IPS-15b (cell line): ENCODE measurements around the gene PAIP2.
"Not testable (repeated sequence)": the region's sequence is repeated elsewhere in the genome, so short reads cannot be mapped to it uniquely, and the experiment has no call there.

Source experiments
- H3K27me3 ChIP-seq: one replicate; pipeline ENCODE4 v1.6.1; 2013; ENCODE audit warnings: low read length; ENCODE audit not compliant: control insufficient read depth, insufficient read depth
- H3K36me3 ChIP-seq: one replicate; pipeline ENCODE4 v1.6.1; 2013; ENCODE audit warnings: low read length; ENCODE audit not compliant: control insufficient read depth, insufficient read depth
- H3K4me1 ChIP-seq: one replicate; pipeline ENCODE4 v1.6.1; 2013; ENCODE audit warnings: mild to moderate bottlenecking, low read length; ENCODE audit not compliant: control insufficient read depth, insufficient read depth
- H3K4me3 ChIP-seq: one replicate; pipeline ENCODE4 v1.5.1; 2013; ENCODE audit warnings: low read depth, low read length
- H3K9ac ChIP-seq: one replicate; pipeline ENCODE4 v1.6.1; 2013; ENCODE audit warnings: low read depth, mild to moderate bottlenecking, low read length
- H3K9me3 ChIP-seq: one replicate; pipeline ENCODE4 v1.6.1; 2013; ENCODE audit warnings: mild to moderate bottlenecking, low read length; ENCODE audit not compliant: control insufficient read depth, insufficient read depth

Gene PAIP2

GRCh38 chr5:139341187-139341688 is 416 bp upstream of the PAIP2 start:
- no peaks in the 10 kb centered on the region for H3K9me3 ChIP-seq
- H3K9ac ChIP-seq = no peak overlapping the region
- H3K4me1 ChIP-seq = peaks cover 7% of the 10 kb centered on the region

GRCh38 chr5:139342423-139342723 is 719 bp downstream of the PAIP2 start:
- peak overlapping the region; percentile 95 for H3K9ac ChIP-seq
- peaks cover 5% of the 10 kb centered on the region for H3K36me3 ChIP-seq
- H3K4me3 ChIP-seq = peak overlapping the region; percentile 95
- H3K27me3 ChIP-seq = no peaks in the 10 kb centered on the region
- no peaks in the 10 kb centered on the region for H3K9me3 ChIP-seq
- H3K4me1 ChIP-seq = peaks cover 7% of the 10 kb centered on the region

More at GRCh38 chr5:139341187-139341688, 416 bp upstream of the PAIP2 start:
- Histone ChIP-seq H3K36me3 (peaks cover 5% of the 10 kb centered on the region), H3K27me3 (no peaks in the 10 kb centered on the region), H3K4me3 (peak overlapping the region; percentile 64)

GRCh38 chr5:139343476-139343875 is 1.8 kb downstream of the PAIP2 start:
- Histone ChIP-seq H3K4me3 (peak overlapping the region; percentile 95), H3K4me1 (peaks cover 7% of the 10 kb centered on the region), H3K9me3 (no peaks in the 10 kb centered on the region), H3K36me3 (peaks cover 5% of the 10 kb centered on the region), H3K27me3 (no peaks in the 10 kb centered on the region), H3K9ac (peak overlapping the region; percentile 95)

- no peaks in the 10 kb centered on the region for H3K9me3 ChIP-seq
- peak overlapping the region; percentile 4 for H3K4me3 ChIP-seq
- no peaks in the 10 kb centered on the region for H3K27me3 ChIP-seq
- peaks cover 5% of the 10 kb centered on the region for H3K36me3 ChIP-seq
- H3K9ac ChIP-seq = no peak overlapping the region
- peaks cover 7% of the 10 kb centered on the region for H3K4me1 ChIP-seq
Measured at GRCh38 chr5:139344177-139344576, 2.5 kb downstream of the PAIP2 start.

- not testable (repeated sequence) for H3K9me3 ChIP-seq, H3K4me1 ChIP-seq, H3K9ac ChIP-seq, H3K27me3 ChIP-seq, H3K36me3 ChIP-seq, H3K4me3 ChIP-seq
Measured at GRCh38 chr5:139345442-139345841, 3.8 kb downstream of the PAIP2 start.

GRCh38 chr5:139347863-139348262 is 6.2 kb downstream of the PAIP2 start:
- not testable (repeated sequence) for H3K4me1 ChIP-seq, H3K4me3 ChIP-seq, H3K9ac ChIP-seq, H3K36me3 ChIP-seq, H3K9me3 ChIP-seq, H3K27me3 ChIP-seq

GRCh38 chr5:139354186-139354585 is 12.5 kb downstream of the PAIP2 start:
- Histone ChIP-seq H3K4me3 (no peak overlapping the region), H3K36me3 (no peaks in the 10 kb centered on the region)

GRCh38 chr5:139355900-139356299 is 14.2 kb downstream of the PAIP2 start:
- not testable (repeated sequence) for H3K27me3 ChIP-seq, H3K9ac ChIP-seq, H3K36me3 ChIP-seq, H3K9me3 ChIP-seq, H3K4me1 ChIP-seq, H3K4me3 ChIP-seq

More at GRCh38 chr5:139354186-139354585, 12.5 kb downstream of the PAIP2 start:
- Histone ChIP-seq H3K9me3 (no peaks in the 10 kb centered on the region), H3K9ac (no peak overlapping the region), H3K4me1 (no peaks in the 10 kb centered on the region), H3K27me3 (no peaks in the 10 kb centered on the region)

- H3K4me1 ChIP-seq = no peaks in the 10 kb centered on the region
- H3K4me3 ChIP-seq = no peak overlapping the region
- H3K9ac ChIP-seq = no peak overlapping the region
- no peaks in the 10 kb centered on the region for H3K27me3 ChIP-seq
- no peaks in the 10 kb centered on the region for H3K9me3 ChIP-seq
- no peaks in the 10 kb centered on the region for H3K36me3 ChIP-seq
Measured at GRCh38 chr5:139358064-139358463, 16.4 kb downstream of the PAIP2 start.

- H3K9ac ChIP-seq = no peak overlapping the region
- H3K4me1 ChIP-seq = no peaks in the 10 kb centered on the region
- H3K27me3 ChIP-seq = no peaks in the 10 kb centered on the region
- H3K36me3 ChIP-seq = peaks cover 5% of the 10 kb centered on the region
- H3K4me3 ChIP-seq = no peak overlapping the region
- no peaks in the 10 kb centered on the region for H3K9me3 ChIP-seq
Measured at GRCh38 chr5:139360384-139360783, 18.7 kb downstream of the PAIP2 start.

GRCh38 chr5:139361835-139362429 is 20.3 kb downstream of the PAIP2 start:
- Histone ChIP-seq H3K9me3 (no peaks in the 10 kb centered on the region), H3K4me1 (no peaks in the 10 kb centered on the region), H3K36me3 (peaks cover 17% of the 10 kb centered on the region), H3K4me3 (no peak overlapping the region), H3K27me3 (no peaks in the 10 kb centered on the region), H3K9ac (no peak overlapping the region)

- Histone ChIP-seq H3K9me3 (no peaks in the 10 kb centered on the region), H3K4me3 (no peak overlapping the region), H3K4me1 (no peaks in the 10 kb centered on the region), H3K36me3 (peaks cover 20% of the 10 kb centered on the region), H3K9ac (no peak overlapping the region), H3K27me3 (no peaks in the 10 kb centered on the region)
Measured at GRCh38 chr5:139363937-139364336, 22.3 kb downstream of the PAIP2 start.
